Measurements from ENCODE around the gene ARSJ. TPM values are rescaled to one million over a fixed set of nuclear protein-coding genes. Genes with fewer than 3 reads are reported as not detected.
A peak's percentile ranks its signal among the peaks of the same experiment; 100 is the strongest.
"Not testable (repeated sequence)": the region's sequence is repeated elsewhere in the genome, so short reads cannot be mapped to it uniquely, and the experiment has no call there.

ARSJ gene
- total RNA-seq, 1 experiment from 2014 or later, result 34.9 TPM

DNA sequence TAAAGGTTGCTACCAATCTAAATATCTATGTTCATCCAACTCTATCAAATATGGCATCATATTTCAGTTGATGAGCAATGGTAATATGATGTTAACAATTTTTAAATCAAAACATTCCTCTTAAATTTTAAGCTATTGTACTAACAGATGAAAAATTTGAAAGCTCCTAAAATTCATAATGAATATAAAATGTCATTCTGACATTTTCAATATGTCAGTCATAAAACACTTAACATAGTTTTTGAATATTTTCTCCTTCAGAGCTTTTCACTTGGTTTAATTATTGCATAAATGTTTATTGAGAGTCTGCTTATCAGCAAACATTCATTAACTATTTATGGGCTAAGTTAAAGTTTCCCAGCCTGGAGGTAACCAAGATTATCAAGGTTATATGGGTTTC is 11.8 kb downstream of the ARSJ start:
- in situ Hi-C loops (cut with HindIII; ENCODE audit: low pct_unique_long_range_greater_than_20kb, low sequenced_read_pairs), result no loop called here
- DNase-seq (ENCODE audit: low read depth), result no peak

DNA sequence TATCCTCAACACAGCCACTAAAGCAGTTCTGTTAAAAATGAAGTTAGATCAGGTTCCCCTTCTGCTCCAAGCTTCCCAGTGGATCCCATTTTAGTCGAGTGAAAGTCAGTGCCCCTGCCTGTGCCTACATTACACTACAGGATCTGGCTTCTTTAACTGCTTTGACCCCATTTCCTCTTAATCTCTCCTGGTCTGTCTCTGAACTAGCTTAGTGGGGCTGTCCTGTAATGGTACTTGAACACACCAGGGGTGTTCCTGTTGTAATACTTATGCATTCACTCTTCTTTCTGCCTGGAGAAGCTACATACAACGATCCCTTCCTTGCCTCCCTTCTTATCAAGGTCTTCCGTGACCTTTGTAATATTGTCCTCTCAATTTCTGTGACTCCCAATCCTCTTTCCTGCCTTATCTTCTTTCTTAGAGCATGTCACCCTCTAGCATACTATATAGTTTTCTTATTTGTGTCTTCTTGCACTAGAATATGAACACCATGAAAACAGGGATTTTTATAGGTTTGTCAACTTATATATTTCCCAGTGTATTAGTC is 16.7 kb downstream of the ARSJ start:
- in situ Hi-C loops (cut with HindIII; ENCODE audit: low pct_unique_long_range_greater_than_20kb, low sequenced_read_pairs), result no loop called here
- no peak for DNase-seq (ENCODE audit: low read depth)

DNA sequence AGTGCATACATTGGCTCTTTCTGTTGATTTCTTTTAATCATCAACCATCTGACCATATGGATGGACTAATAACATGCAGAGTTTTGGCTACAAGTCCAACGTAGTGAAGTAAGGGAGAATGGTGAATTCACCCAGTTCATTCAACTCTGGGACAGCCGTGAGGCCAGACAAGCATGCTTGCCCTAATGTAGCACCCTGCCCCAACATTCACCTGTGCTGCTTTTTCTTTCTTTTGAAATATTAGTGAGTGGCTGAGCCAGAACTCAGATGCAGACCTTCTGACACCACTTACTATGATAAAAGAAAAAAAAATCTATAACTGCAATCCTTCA is 17.5 kb downstream of the ARSJ start:
- in situ Hi-C loops (cut with HindIII; ENCODE audit: low pct_unique_long_range_greater_than_20kb, low sequenced_read_pairs), result no loop called here
- no peak for DNase-seq (ENCODE audit: low read depth)

DNA sequence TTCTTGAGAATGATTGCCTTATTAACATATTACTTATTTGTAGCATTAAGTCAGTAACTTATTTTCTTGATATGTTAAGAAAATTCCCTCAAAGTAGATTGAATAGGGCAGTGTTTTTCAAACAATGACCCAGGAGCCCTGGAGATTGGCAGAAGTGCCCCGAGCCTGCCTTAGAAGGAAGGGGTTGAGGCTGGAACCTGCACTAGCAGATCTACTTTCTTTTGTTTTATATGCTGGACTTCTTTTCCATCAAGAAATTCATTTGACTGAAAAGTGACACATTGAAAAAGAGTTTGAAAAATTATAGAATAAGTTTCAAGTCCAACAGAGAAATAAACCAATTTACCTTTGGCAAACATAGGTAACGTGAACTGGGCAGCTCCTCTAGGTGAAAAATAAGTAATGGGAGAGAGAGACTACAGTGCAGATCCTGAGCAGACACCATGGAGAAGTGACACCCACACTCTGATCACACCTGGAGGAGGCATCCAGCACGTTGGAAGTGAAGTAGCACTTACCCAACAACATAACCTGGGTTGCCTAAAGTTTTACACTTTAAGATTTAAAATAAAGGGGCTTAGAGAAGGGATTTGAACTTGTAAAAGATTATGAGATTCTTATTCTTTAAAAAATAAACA is 18.6 kb downstream of the ARSJ start:
- in situ Hi-C loops (cut with HindIII; ENCODE audit: low pct_unique_long_range_greater_than_20kb, low sequenced_read_pairs), result no loop called here

DNA sequence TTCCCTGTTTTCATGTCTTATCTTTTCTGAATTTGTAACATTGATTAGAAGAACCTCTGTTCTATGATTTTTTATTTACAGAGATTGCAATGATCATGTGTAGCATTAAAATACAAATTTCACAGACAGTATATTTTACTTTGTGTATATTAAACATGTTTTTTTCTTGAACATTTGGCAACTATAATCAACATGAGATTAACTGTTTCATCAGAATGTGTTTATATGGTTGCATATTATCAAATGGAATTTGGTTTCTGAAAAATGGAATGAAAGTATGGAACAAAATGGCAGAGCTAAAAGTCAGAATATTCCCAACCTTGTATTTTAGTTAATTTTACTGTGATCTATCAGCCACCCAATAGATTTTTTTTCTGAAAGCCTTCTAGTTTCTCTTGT is 19.9 kb downstream of the ARSJ start:
- in situ Hi-C loops (cut with HindIII; ENCODE audit: low pct_unique_long_range_greater_than_20kb, low sequenced_read_pairs), result no loop called here

More for the DNA sequence above, 18.6 kb downstream of the ARSJ start:
- DNase-seq (ENCODE audit: low read depth), result no peak

DNA sequence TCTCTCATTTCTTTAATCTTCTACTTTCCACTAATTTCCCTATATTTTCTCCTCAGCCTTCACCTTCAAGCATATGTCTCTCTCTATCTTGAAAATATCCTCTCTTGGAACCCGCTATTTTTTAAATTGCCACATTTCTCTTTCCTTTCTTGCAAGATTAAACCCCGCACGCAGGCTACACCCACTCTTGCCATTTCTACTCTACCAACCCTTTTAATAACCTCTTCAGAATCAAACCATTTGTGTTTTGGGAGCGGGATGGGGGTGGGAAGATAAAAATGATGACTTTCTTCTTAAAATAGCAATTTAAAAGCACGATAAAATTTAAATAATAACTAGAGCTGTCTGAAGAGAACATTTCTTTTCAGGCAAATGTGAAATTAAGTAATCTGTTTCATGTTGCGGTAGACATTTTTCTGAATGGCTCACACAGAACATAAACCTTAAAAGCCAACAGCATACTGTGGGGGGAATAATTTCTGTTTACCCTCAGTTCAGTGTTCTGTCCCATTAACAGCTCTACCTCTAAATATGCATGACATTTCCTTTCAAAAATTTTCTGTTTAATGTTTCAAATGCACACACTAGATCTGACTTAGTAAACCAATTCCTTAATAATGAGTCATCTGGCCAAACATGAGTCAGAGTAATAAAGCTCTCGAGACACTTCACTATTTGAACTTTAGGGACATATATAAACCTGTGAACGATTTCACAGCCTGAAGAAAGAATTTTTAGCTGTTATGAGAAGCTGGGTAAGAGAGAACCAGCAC is 20.5 kb downstream of the ARSJ start:
- in situ Hi-C loops (cut with HindIII; ENCODE audit: low pct_unique_long_range_greater_than_20kb, low sequenced_read_pairs), result no loop called here
- peak; percentile 86 for DNase-seq (ENCODE audit: low read depth)

More for the DNA sequence above, 19.9 kb downstream of the ARSJ start:
- no peak for DNase-seq (ENCODE audit: low read depth)

DNA sequence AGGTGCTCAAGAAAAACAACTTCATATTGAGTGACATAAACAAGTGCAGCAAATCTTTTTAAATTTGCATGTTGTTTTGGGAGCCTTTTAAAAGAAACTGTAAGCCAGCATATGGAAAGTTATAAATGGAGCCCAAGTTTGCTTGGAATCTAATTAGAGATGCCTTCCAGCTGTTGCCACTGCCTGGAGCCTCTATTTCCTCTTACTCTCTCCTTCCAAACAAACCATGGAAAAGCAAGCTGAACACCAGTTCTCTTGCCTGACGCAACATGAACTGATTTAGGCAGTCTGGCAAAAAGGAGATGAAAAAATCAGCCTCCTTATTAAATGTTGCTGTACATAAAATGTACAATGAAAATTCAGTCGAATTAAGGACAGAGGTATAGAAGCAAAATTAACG is 21.5 kb downstream of the ARSJ start:
- no peak for DNase-seq (ENCODE audit: low read depth)
- in situ Hi-C loops (cut with HindIII; ENCODE audit: low pct_unique_long_range_greater_than_20kb, low sequenced_read_pairs), result no loop called here

DNA sequence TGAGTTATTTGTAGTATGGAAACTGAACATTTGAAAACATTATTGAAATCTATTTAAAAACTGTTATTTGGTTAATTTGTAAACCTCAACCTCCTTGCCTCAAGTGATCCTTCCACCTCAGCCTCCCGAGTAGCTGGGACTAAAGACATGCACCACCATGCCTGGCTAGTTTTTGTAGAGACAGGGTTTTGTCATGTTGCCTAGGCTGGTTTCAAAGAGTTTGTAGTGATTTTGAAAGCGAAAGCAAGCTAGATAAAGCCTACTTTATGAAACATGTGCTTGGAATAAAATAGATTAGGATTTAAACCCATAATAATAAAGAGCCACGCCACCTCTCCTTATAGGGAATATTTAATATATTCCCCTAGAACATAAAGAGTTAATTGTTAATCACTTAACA is 23.5 kb downstream of the ARSJ start:
- in situ Hi-C loops (cut with HindIII; ENCODE audit: low pct_unique_long_range_greater_than_20kb, low sequenced_read_pairs), result no loop called here
- no peak for DNase-seq (ENCODE audit: low read depth)

DNA sequence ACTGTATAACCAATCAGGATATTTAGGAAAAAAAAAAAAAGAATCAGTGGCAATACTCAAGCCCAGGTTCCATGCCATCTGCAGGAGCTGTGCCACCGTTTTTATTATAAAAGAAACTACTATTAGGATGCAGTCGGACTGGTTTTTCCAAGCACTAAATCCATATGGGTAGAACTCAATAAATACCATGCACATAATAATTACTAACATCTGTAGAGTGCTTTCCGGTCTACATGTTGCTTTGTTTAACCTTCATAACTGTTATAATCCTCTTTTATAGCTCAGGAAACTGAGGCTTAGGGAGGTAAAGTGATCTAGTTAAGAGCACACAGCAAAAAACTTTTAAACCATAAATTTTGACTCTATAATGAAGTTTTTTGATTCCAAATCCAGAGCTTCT is 24.0 kb downstream of the ARSJ start:
- in situ Hi-C loops (cut with HindIII; ENCODE audit: low pct_unique_long_range_greater_than_20kb, low sequenced_read_pairs), result no loop called here
- DNase-seq (ENCODE audit: low read depth), result no peak

DNA sequence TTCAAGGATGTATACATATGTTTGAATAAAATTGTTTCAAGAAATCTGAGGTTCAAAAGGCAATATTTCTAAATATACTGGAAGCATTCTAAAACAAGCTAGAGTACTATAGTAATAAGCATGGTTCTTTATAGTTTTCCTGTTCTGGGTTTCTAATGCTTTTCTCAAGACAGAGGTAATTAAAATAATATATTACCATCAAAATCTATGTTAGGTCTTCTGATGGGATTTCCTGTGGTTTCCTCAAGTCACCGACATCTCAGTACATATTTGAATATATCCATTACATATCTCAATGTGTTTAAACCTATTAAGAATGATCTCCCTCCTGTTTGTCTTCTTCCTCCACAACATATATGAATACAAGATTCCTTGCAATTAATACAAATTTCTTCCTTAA is 25.6 kb downstream of the ARSJ start:
- in situ Hi-C loops (cut with HindIII; ENCODE audit: low pct_unique_long_range_greater_than_20kb, low sequenced_read_pairs), result no loop called here
- no peak for DNase-seq (ENCODE audit: low read depth)

DNA sequence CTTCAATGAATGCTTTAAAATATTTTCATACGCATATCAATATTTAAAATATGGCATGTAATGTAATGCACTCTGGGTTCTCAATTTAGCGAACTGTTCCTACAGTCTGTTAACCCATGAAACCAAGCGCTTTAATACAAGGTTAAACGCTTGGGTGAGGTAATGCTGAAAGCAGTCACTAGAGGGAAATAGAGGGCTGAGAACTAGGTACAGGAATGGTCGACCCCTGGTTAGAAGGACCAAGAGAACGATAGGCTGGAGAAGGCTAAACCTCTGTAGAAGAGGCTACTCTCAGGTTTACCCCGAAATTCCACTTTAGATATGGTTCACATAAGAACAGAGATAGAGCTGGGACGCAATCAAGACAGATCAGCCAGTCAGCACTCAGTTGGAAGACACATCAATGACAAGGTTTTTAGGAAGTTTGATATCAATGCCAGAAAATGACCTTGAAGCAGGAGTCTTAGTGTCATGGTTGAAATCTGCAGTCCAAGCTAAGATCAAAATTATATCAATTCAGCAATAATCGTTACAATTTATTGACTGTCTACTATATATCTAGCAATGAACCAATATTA is 26.9 kb downstream of the ARSJ start:
- in situ Hi-C loops (cut with HindIII; ENCODE audit: low pct_unique_long_range_greater_than_20kb, low sequenced_read_pairs), result no loop called here
- no peak for DNase-seq (ENCODE audit: low read depth)

DNA sequence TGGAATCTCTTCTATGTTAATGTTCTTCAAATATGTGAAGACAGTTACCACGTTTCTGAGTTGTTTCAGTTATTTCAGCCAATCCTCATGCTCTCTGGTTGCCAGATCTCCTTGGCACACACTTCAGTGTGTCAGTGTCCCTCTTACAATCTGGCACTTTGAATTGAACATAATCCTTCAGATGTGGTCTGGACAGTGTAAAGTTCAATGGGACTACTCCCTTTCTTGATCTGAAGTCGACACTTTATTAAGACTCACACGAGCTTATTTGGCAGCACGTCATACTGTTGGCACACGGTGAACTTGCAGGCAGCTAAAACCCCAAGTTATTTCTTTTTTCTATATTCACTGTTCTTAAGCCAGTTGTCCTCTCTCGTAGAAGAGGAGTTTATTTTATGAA is 28.2 kb downstream of the ARSJ start:
- DNase-seq (ENCODE audit: low read depth), result no peak
- in situ Hi-C loops (cut with HindIII; ENCODE audit: low pct_unique_long_range_greater_than_20kb, low sequenced_read_pairs), result no loop called here

DNA sequence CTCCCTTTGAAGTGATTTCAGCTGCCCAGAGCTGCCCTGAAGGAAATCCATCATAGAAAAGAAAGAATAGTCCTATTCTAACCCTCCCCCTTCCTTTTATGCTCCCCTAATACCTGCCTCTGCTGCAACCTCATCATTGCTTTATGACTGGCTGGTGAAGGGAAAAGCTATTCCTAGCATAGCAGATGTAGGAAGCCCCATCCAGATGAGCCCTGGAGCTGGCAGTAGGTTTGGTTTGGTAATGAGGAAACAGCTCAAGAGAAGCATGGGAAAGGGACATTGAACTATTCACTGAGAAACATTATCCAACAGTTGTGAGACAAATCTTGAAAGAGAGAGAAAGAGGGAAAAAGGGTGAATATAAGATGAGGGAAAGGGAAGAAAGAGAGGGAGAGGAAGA is 29.2 kb downstream of the ARSJ start:
- in situ Hi-C loops (cut with HindIII; ENCODE audit: low pct_unique_long_range_greater_than_20kb, low sequenced_read_pairs), result no loop called here
- DNase-seq (ENCODE audit: low read depth), result no peak

DNA sequence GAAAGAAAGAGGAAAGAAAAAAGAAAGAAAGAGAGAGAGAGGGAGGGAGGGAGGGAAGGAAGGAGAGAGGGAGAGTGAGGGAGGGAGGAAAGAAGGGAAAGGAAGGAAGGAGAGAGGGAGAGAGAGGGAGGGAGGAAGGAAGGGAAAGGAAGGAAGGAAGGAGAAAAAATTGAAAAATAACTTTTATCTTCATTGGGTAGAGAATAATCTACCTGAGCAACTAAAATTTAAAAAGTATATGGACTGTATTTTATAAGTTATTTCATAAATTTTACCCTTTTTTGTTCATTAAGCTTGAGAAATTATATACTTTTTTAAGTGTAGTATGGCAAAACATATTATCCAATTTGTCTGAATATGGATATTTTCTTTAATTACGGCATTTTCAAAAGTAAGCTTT is 32.0 kb downstream of the ARSJ start:
- no peak for DNase-seq (ENCODE audit: low read depth)
- in situ Hi-C loops (cut with HindIII; ENCODE audit: low pct_unique_long_range_greater_than_20kb, low sequenced_read_pairs), result no loop called here

DNA sequence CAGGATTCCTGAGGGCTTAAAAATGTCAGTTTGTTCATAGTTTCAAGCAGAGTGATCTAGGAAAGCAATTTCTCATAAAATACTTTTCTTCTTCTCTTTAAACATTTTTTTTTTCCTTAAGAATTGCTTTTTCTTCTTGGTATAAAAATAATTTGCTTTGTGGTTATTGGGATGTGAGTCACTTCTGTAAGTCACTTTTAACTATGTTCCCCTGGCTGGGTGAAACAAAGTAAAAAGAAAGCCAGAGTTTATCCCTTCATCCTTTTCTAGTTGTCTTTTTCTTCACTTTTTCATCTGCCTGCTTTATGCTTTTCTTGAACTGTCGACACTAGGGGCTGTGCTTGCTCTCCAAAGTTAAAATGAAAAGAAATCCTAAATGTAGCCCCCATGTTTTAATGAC is 33.5 kb downstream of the ARSJ start:
- in situ Hi-C loops (cut with HindIII; ENCODE audit: low pct_unique_long_range_greater_than_20kb, low sequenced_read_pairs), result no loop called here
- no peak for DNase-seq (ENCODE audit: low read depth)

DNA sequence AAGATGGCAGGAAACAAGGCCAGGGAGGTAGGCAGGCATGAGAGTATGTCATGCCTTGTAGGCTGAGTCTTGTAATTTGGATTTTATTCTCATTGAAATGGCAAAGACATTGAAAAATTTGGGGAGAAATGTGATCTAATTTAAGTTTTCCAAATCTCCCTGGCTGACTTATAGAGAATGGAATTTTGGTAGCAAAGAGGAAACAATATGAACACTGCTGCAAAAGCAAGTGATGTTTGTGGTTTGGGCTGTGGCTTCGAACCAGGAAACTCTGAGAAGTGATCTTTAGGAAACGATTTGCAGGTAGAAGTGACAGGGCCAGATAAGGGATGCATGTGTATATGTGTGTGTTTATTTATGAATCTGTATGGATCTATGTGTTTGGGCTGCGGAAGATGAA is 35.6 kb downstream of the ARSJ start:
- DNase-seq (ENCODE audit: low read depth), result no peak
- in situ Hi-C loops (cut with HindIII; ENCODE audit: low pct_unique_long_range_greater_than_20kb, low sequenced_read_pairs), result no loop called here

DNA sequence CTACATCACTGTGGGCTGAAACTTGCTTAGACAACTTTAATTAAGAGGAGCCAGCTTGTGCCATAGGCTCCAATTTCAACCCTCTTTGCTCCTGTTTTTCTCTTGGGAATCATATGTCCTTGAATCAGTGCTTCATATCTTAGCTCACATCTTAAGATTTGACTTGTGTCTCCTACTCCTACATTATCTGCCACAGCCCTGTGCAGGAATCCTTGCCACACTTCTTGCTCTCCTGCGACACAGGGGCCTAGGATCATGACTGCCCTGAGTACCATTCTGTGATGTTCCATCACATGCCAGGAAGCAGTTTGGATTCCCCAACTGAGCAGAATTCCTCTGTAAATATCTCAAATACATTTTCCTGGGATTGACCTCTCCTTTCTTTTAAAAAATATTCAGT is 36.4 kb downstream of the ARSJ start:
- in situ Hi-C loops (cut with HindIII; ENCODE audit: low pct_unique_long_range_greater_than_20kb, low sequenced_read_pairs), result no loop called here

DNA sequence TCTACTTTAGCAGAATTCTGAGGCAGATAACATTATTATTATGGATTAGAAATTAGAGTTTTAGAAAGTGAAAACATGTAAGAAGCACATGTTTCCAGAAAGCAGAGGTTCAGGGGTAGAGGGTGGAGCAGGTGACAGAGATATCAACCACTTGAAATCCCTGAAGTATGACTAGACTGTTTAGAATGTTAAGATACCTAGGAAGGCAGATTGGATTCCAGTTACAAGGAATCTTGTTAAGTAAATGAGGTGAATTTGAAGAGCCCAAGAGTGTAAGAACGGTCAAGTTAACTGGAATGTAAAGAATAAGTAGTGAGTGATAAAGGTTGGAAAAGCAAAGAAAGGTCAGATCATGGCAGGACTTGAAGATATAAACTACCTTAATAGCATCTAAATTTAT is 37.6 kb downstream of the ARSJ start:
- DNase-seq (ENCODE audit: low read depth), result no peak
- in situ Hi-C loops (cut with HindIII; ENCODE audit: low pct_unique_long_range_greater_than_20kb, low sequenced_read_pairs), result no loop called here

More for the DNA sequence above, 36.4 kb downstream of the ARSJ start:
- no peak for DNase-seq (ENCODE audit: low read depth)

DNA sequence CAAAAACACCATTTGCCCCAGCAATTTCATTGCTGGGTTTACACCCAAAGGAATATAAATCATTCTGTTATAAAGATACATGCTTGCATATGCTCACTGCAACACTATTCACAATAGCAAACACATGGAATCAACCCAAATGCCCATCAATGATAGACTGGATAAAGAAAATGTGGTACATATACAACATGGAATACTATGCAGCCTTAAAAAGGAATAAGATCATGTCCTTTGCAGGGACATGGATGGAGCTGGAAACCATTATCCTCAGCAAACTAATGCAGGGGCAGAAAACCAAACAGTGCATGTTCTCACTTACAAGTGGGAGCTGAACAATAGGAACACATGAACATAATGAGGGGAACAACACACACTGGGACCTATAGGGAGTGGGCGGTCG is 39.3 kb downstream of the ARSJ start:
- in situ Hi-C loops (cut with HindIII; ENCODE audit: low pct_unique_long_range_greater_than_20kb, low sequenced_read_pairs); DNase-seq (ENCODE audit: low read depth): not testable (repeated sequence)

DNA sequence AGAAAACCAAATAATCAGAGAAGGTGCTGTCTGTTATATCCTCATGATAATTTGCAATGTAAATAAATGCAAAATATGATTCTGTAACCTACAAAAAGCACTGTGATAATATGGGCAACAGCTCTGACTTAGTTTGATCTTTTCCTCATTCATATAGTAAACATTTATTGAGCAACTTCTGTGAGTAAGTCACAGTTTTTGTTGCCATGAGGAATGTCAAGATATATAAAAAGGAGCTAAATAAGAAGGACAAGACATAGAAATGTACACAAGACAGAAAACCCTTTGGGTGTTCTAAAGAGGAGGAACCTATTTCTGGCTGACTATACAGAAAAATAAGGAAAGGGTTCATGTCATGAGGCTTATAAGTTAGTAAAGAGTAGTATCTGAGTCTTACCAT is 44.3 kb downstream of the ARSJ start:
- in situ Hi-C loops (cut with HindIII; ENCODE audit: low pct_unique_long_range_greater_than_20kb, low sequenced_read_pairs), result no loop called here
- no peak for DNase-seq (ENCODE audit: low read depth)

Measured in Caki2 (cell line).